Measurements from ENCODE around the gene GJC1.

- no peak for TF ChIP-seq POLR2A (IDR thresholded peaks at IDR 0.05; ENCODE audit: low read length)
- no peak for TF ChIP-seq RFX5 (IDR thresholded peaks at IDR 0.05)
- TF ChIP-seq EP300 (IDR thresholded peaks at IDR 0.05): no peak
- TF ChIP-seq, protein P1, sequence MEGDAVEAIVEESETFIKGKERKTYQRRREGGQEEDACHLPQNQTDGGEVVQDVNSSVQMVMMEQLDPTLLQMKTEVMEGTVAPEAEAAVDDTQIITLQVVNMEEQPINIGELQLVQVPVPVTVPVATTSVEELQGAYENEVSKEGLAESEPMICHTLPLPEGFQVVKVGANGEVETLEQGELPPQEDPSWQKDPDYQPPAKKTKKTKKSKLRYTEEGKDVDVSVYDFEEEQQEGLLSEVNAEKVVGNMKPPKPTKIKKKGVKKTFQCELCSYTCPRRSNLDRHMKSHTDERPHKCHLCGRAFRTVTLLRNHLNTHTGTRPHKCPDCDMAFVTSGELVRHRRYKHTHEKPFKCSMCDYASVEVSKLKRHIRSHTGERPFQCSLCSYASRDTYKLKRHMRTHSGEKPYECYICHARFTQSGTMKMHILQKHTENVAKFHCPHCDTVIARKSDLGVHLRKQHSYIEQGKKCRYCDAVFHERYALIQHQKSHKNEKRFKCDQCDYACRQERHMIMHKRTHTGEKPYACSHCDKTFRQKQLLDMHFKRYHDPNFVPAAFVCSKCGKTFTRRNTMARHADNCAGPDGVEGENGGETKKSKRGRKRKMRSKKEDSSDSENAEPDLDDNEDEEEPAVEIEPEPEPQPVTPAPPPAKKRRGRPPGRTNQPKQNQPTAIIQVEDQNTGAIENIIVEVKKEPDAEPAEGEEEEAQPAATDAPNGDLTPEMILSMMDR (IDR thresholded peaks at IDR 0.05): peak; percentile 99
- no peak for TF ChIP-seq HDAC2 (IDR thresholded peaks at IDR 0.05)
- TF ChIP-seq REST (IDR thresholded peaks at IDR 0.05): no peak
- TF ChIP-seq, protein P2, sequence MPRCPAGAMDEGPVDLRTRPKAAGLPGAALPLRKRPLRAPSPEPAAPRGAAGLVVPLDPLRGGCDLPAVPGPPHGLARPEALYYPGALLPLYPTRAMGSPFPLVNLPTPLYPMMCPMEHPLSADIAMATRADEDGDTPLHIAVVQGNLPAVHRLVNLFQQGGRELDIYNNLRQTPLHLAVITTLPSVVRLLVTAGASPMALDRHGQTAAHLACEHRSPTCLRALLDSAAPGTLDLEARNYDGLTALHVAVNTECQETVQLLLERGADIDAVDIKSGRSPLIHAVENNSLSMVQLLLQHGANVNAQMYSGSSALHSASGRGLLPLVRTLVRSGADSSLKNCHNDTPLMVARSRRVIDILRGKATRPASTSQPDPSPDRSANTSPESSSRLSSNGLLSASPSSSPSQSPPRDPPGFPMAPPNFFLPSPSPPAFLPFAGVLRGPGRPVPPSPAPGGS (IDR thresholded peaks at IDR 0.05): no peak
- TF ChIP-seq CEBPB (IDR thresholded peaks at IDR 0.05): no peak
- no peak for TF ChIP-seq CHD2 (IDR thresholded peaks at IDR 0.05; ENCODE audit: low read length, partially characterized antibody)
- TF ChIP-seq SMC3 (IDR thresholded peaks at IDR 0.05): peak; percentile 88
Measured at GRCh38 chr17:44779211-44780025, 50.7 kb downstream of the GJC1 start.
